Activated CD4-positive, CD25-positive, alpha-beta regulatory T cell treated with anti-CD3 and anti-CD28 coated beads, Interleukin-2, amount 50 U/mL, for 16 hours (primary cell): ENCODE measurements around the gene XIRP2.

Source experiments
- DNase-seq: peaks from one replicate; pipeline ENCODE4 v3.0.0-alpha.2; 2020; ENCODE audit warnings: low read depth, low spot score

XIRP2 gene

GRCh38 chr2:167134381-167135072, 246.2 kb downstream of the XIRP2 start:
- DNase-seq, result no peak

- DNase-seq, result no peak
Measured at GRCh38 chr2:167135706-167136105, 247.4 kb downstream of the XIRP2 start.

- no peak for DNase-seq
Measured at GRCh38 chr2:167136879-167137596, 248.8 kb downstream of the XIRP2 start.

GRCh38 chr2:167140330-167140729, 252.1 kb downstream of the XIRP2 start:
- no peak for DNase-seq

GRCh38 chr2:167140767-167141166, 252.5 kb downstream of the XIRP2 start:
- no peak for DNase-seq

GRCh38 chr2:167142554-167142953, 254.3 kb downstream of the XIRP2 start:
- no peak for DNase-seq

- DNase-seq, result no peak
Measured at GRCh38 chr2:167144179-167144898, 256.1 kb downstream of the XIRP2 start.

GRCh38 chr2:167147271-167147941, 259.1 kb downstream of the XIRP2 start:
- DNase-seq, result no peak

- DNase-seq, result no peak
Measured at GRCh38 chr2:167151894-167152293, 263.6 kb downstream of the XIRP2 start.

- no peak for DNase-seq
Measured at GRCh38 chr2:167157523-167157922, 269.2 kb downstream of the XIRP2 start.

- DNase-seq, result no peak
Measured at GRCh38 chr2:167177196-167177595, 288.9 kb downstream of the XIRP2 start.

GRCh38 chr2:167181134-167181533, 292.9 kb downstream of the XIRP2 start:
- no peak for DNase-seq

- no peak for DNase-seq
Measured at GRCh38 chr2:167181688-167182087, 293.4 kb downstream of the XIRP2 start.

GRCh38 chr2:167182403-167182802, 294.1 kb downstream of the XIRP2 start:
- no peak for DNase-seq

- DNase-seq, result no peak
Measured at GRCh38 chr2:167183931-167184330, 295.7 kb downstream of the XIRP2 start.

- DNase-seq, result no peak
Measured at GRCh38 chr2:167186465-167186864, 298.2 kb downstream of the XIRP2 start.

GRCh38 chr2:167187049-167187727, 298.9 kb downstream of the XIRP2 start:
- no peak for DNase-seq

GRCh38 chr2:167187978-167188967, 300.0 kb downstream of the XIRP2 start:
- no peak for DNase-seq

- DNase-seq, result no peak
Measured at GRCh38 chr2:167190053-167190452, 301.8 kb downstream of the XIRP2 start.

GRCh38 chr2:167191588-167191987, 303.3 kb downstream of the XIRP2 start:
- DNase-seq, result no peak
